ENCODE data around the gene FRMD4A. TPM values are rescaled to one million over a fixed set of nuclear protein-coding genes. Genes with fewer than 3 reads are reported as not detected.

FRMD4A gene
- total RNA-seq, 1 experiment from 2014 or later, result 7.1 TPM

DNA sequence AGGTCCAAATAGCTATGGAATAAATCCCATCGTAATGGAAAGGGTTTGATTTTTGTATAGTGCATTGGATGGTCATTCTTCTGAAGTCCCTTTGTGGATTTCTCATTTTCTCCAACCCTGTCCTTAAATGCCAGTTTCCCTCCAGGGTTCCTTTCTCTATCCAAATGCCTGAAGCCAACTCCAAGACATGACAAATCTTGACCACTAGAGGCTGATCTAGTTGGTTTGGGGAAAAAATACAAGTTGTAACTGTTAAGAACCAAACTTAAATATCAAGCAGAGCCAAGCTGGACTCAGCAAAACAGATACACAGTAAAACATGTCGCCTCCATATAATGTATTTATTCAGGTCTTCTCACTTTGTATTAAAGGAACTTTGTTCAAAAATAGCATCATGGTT, 28.7 kb downstream of the FRMD4A start:
- ChIA-PET POLR2A (ENCODE audit: unreplicated experiment) (interaction anchor here (0.6 to 0.7 kb wide), 2 partner anchors 55 to 302 kb away, joined by 3 read pairs; no protein-coding TSS in a partner anchor), CTCF (interaction anchor here (0.8 kb wide), 1 partner anchor 175 kb away, joined by 4 read pairs; no protein-coding TSS in a partner anchor)
- H3K4me2 ChIP-seq (ENCODE audit: low read length), result no peak overlapping the region
- H3K9ac ChIP-seq (ENCODE audit: low read length), result no peak overlapping the region
- ATAC-seq (no peak), DNase-seq (peak; percentile 6)
- TF ChIP-seq EZH2phosphoT487 (IDR thresholded peaks at IDR 0.05; ENCODE audit: borderline replicate concordance, low read length) (no peak), EZH2 (IDR thresholded peaks at IDR 0.05; ENCODE audit: low read length, unreplicated experiment) (no peak)
- TF ChIP-seq, protein P1, sequence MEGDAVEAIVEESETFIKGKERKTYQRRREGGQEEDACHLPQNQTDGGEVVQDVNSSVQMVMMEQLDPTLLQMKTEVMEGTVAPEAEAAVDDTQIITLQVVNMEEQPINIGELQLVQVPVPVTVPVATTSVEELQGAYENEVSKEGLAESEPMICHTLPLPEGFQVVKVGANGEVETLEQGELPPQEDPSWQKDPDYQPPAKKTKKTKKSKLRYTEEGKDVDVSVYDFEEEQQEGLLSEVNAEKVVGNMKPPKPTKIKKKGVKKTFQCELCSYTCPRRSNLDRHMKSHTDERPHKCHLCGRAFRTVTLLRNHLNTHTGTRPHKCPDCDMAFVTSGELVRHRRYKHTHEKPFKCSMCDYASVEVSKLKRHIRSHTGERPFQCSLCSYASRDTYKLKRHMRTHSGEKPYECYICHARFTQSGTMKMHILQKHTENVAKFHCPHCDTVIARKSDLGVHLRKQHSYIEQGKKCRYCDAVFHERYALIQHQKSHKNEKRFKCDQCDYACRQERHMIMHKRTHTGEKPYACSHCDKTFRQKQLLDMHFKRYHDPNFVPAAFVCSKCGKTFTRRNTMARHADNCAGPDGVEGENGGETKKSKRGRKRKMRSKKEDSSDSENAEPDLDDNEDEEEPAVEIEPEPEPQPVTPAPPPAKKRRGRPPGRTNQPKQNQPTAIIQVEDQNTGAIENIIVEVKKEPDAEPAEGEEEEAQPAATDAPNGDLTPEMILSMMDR (conservative IDR thresholded peaks at IDR 0.05; ENCODE audit: low read depth, low read length), result peak; percentile 39
- H3K27me3 ChIP-seq (ENCODE audit: low read length), result peaks cover 1% of the 10 kb centered on the region; the same call in 1 of the 2 replicates
- H3K36me3 ChIP-seq (ENCODE audit: low read depth, low read length), result no peaks in the 10 kb centered on the region
- no peak overlapping the region for H2AFZ ChIP-seq (ENCODE audit: low read length)
- intact Hi-C loops (cut with micrococcal nuclease), result no loop called here
- no peaks in the 10 kb centered on the region for H3K4me1 ChIP-seq (ENCODE audit: insufficient read depth, low read length)
- no peaks in the 10 kb centered on the region for H3K9me3 ChIP-seq (ENCODE audit: low read length)
- no TSS peak for BruUV-seq (replicated peaks)
- H3F3A ChIP-seq (ENCODE audit: low read length, unreplicated experiment), result no peaks in the 10 kb centered on the region
- H3K4me3 ChIP-seq (ENCODE audit: low read length), result no peak overlapping the region
- H3K27ac ChIP-seq (ENCODE audit: low read length), result no peak overlapping the region
- H4K20me1 ChIP-seq (ENCODE audit: low read length), result no peaks in the 10 kb centered on the region
- no peaks in the 10 kb centered on the region for H3K9me2 ChIP-seq (replicated peaks; ENCODE audit: low read length)
- H3K79me2 ChIP-seq (ENCODE audit: low read length), result no peaks in the 10 kb centered on the region

DNA sequence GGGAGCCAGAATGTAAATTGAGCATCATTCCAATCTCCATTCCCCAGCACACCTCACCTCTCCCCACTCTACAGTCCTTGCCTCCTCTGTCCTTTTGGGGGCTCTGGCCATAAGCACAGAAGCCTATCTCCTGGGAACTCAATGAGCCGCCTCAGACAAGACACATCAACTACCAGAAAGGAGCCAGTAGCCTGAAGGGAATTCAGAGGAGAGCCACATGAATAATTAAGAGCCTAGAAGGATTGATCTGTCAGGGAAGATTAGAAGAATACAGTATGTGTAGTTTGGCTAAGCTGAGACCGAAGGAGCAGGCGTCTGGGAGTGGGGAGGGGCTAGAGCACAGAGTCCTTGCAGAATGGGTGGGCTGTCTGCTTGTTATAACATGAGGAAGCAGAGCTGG, 31.2 kb downstream of the FRMD4A start:
- no peaks in the 10 kb centered on the region for H4K20me1 ChIP-seq (ENCODE audit: low read length)
- no peak overlapping the region for H3K4me2 ChIP-seq (ENCODE audit: low read length)
- no peak overlapping the region for H3K27ac ChIP-seq (ENCODE audit: low read length)
- ChIA-PET POLR2A (ENCODE audit: unreplicated experiment) (no interaction called here), CTCF (no interaction called here)
- no peak for ATAC-seq
- no peaks in the 10 kb centered on the region for H3K4me1 ChIP-seq (ENCODE audit: insufficient read depth, low read length)
- BruUV-seq (replicated peaks), result no TSS peak
- no peaks in the 10 kb centered on the region for H3K9me3 ChIP-seq (ENCODE audit: low read length)
- no peak for TF ChIP-seq EZH2 (IDR thresholded peaks at IDR 0.05; ENCODE audit: low read length, unreplicated experiment)
- no peak overlapping the region for H2AFZ ChIP-seq (ENCODE audit: low read length)
- H3K9ac ChIP-seq (ENCODE audit: low read length), result no peak overlapping the region
- H3K4me3 ChIP-seq (ENCODE audit: low read length), result no peak overlapping the region
- H3F3A ChIP-seq (ENCODE audit: low read length, unreplicated experiment), result no peaks in the 10 kb centered on the region
- no peaks in the 10 kb centered on the region for H3K27me3 ChIP-seq (ENCODE audit: low read length)
- intact Hi-C loops (cut with micrococcal nuclease), result no loop called here
- no peaks in the 10 kb centered on the region for H3K36me3 ChIP-seq (ENCODE audit: low read depth, low read length)
- no peaks in the 10 kb centered on the region for H3K79me2 ChIP-seq (ENCODE audit: low read length)
- DNase-seq, result no peak
- no peaks in the 10 kb centered on the region for H3K9me2 ChIP-seq (replicated peaks; ENCODE audit: low read length)

DNA sequence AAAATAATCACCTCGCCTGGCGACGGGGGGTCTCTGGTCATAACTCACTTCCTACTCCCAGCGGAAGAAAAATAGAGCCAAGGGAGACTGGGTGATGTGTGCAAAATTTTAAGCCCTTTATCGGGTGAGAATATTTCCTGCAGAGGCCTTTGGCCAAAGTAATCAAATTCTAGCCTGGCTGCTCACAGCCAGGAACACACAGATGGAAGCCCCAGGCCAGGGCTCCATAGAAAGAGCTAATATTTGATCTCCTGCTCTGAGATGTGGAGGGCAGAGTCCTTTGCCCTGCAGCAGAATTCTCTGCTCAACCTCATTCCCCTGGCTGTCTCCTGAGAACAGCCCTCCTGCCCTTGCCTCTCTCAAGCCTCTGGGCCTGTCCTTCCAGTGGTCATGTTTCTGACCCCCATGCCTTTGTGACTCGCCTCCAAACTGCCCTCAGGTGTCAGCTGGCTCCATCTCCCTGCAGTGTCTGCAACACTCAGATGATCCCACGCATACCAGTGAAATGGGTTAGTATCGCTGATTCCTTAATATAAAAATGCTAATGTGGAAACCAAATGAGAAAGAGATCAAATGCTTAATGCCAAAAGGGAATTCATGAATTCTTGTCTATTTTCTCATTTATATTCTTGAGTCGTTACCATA, 34.5 kb downstream of the FRMD4A start:
- POLR2A ChIA-PET (ENCODE audit: unreplicated experiment), result no interaction called here
- no peak for TF ChIP-seq EZH2 (IDR thresholded peaks at IDR 0.05; ENCODE audit: low read length, unreplicated experiment)
- TF ChIP-seq EZH2phosphoT487 (IDR thresholded peaks at IDR 0.05; ENCODE audit: borderline replicate concordance, low read length), result no peak
- TF ChIP-seq, protein P1 (conservative IDR thresholded peaks at IDR 0.05; ENCODE audit: low read depth, low read length), result no peak

More for the DNA sequence above, 34.5 kb downstream of the FRMD4A start:
- Histone ChIP-seq H3K4me3 (ENCODE audit: low read length) (no peak overlapping the region), H3K36me3 (ENCODE audit: low read depth, low read length) (no peaks in the 10 kb centered on the region), H3K4me1 (ENCODE audit: insufficient read depth, low read length) (no peaks in the 10 kb centered on the region), H2AFZ (ENCODE audit: low read length) (no peak overlapping the region), H3K79me2 (ENCODE audit: low read length) (no peaks in the 10 kb centered on the region), H4K20me1 (ENCODE audit: low read length) (no peaks in the 10 kb centered on the region), H3K9me3 (ENCODE audit: low read length) (no peaks in the 10 kb centered on the region), H3K27me3 (ENCODE audit: low read length) (no peaks in the 10 kb centered on the region), H3F3A (ENCODE audit: low read length, unreplicated experiment) (no peaks in the 10 kb centered on the region), H3K9ac (ENCODE audit: low read length) (no peak overlapping the region), H3K27ac (ENCODE audit: low read length) (no peak overlapping the region), H3K4me2 (ENCODE audit: low read length) (no peak overlapping the region), H3K9me2 (replicated peaks; ENCODE audit: low read length) (no peaks in the 10 kb centered on the region)
- ATAC-seq (no peak), DNase-seq (no peak)
- no TSS peak for BruUV-seq (replicated peaks)
- intact Hi-C loops (cut with micrococcal nuclease), result no loop called here
- CTCF ChIA-PET, result no interaction called here
